ENCODE results near the gene CDK5RAP2.
A peak's percentile ranks its signal among the peaks of the same experiment; 100 is the strongest.

Gene CDK5RAP2

GRCh38 chr9:120431268-120431667 lies 148.7 kb downstream of the CDK5RAP2 start:
- DNase-seq: no peak

- no peak for DNase-seq
Observed at GRCh38 chr9:120424248-120424647, 155.7 kb downstream of the CDK5RAP2 start.

- no peak for DNase-seq
Observed at GRCh38 chr9:120423812-120424211, 156.2 kb downstream of the CDK5RAP2 start.

GRCh38 chr9:120421977-120422376 lies 158.0 kb downstream of the CDK5RAP2 start:
- DNase-seq: no peak

GRCh38 chr9:120418315-120418714 lies 161.7 kb downstream of the CDK5RAP2 start:
- no peak for DNase-seq

GRCh38 chr9:120416781-120417427 lies 163.1 kb downstream of the CDK5RAP2 start:
- no peak for DNase-seq

GRCh38 chr9:120413121-120414048 lies 166.6 kb downstream of the CDK5RAP2 start:
- peak; percentile 46 for DNase-seq

GRCh38 chr9:120412425-120412951 lies 167.5 kb downstream of the CDK5RAP2 start:
- DNase-seq: no peak

GRCh38 chr9:120411862-120412424 lies 168.0 kb downstream of the CDK5RAP2 start:
- DNase-seq: no peak

GRCh38 chr9:120410925-120411501 lies 169.0 kb downstream of the CDK5RAP2 start:
- no peak for DNase-seq

- DNase-seq: no peak
Observed at GRCh38 chr9:120408680-120409258, 171.2 kb downstream of the CDK5RAP2 start.

GRCh38 chr9:120405860-120406259 lies 174.1 kb downstream of the CDK5RAP2 start:
- no peak for DNase-seq

- DNase-seq: no peak
Observed at GRCh38 chr9:120405134-120405533, 174.8 kb downstream of the CDK5RAP2 start.

- DNase-seq: no peak
Observed at GRCh38 chr9:120403543-120403856, 176.5 kb downstream of the CDK5RAP2 start.

- no peak for DNase-seq
Observed at GRCh38 chr9:120402741-120403542, 177.0 kb downstream of the CDK5RAP2 start.

- DNase-seq: no peak
Observed at GRCh38 chr9:120399940-120400339, 180.0 kb downstream of the CDK5RAP2 start.

- DNase-seq: no peak
Observed at GRCh38 chr9:120398286-120398685, 181.7 kb downstream of the CDK5RAP2 start.

- DNase-seq: no peak
Observed at GRCh38 chr9:120397453-120397852, 182.5 kb downstream of the CDK5RAP2 start.

GRCh38 chr9:120396931-120397330 lies 183.0 kb downstream of the CDK5RAP2 start:
- no peak for DNase-seq

- no peak for DNase-seq
Observed at GRCh38 chr9:120396418-120396817, 183.5 kb downstream of the CDK5RAP2 start.

GRCh38 chr9:120395376-120395775 lies 184.6 kb downstream of the CDK5RAP2 start:
- no peak for DNase-seq

GRCh38 chr9:120394058-120394669 lies 185.8 kb downstream of the CDK5RAP2 start:
- DNase-seq: no peak
